Amniotic stem cell (primary cell): Measurements from ENCODE around the gene HES6.
"Not testable (repeated sequence)": the region's sequence is repeated elsewhere in the genome, so short reads cannot be mapped to it uniquely, and the experiment has no call there.

Source experiments
- DNase-seq: peaks from one replicate; lab custom pipeline; 2025; lab: John Stamatoyannopoulos, UW

The HES6 gene

GRCh38 chr2:238273433-238273832, 33.6 kb upstream of the HES6 start:
- DNase-seq: not testable (repeated sequence)

GRCh38 chr2:238272156-238272555, 32.3 kb upstream of the HES6 start:
- no peak for DNase-seq

GRCh38 chr2:238271686-238272085, 31.8 kb upstream of the HES6 start:
- not testable (repeated sequence) for DNase-seq

GRCh38 chr2:238271061-238271554, 31.3 kb upstream of the HES6 start:
- DNase-seq: no peak

GRCh38 chr2:238270606-238271005, 30.8 kb upstream of the HES6 start:
- DNase-seq: no peak

- DNase-seq: no peak
These were observed 29.9 kb upstream of the HES6 start for GRCh38 chr2:238269741-238270140.

- DNase-seq: no peak
These were observed 28.2 kb upstream of the HES6 start for GRCh38 chr2:238267884-238268680.

- no peak for DNase-seq
These were observed 27.5 kb upstream of the HES6 start for GRCh38 chr2:238267341-238267710.

- DNase-seq: no peak
These were observed 25.8 kb upstream of the HES6 start for GRCh38 chr2:238265605-238266004.

- DNase-seq: no peak
These were observed 24.2 kb upstream of the HES6 start for GRCh38 chr2:238264072-238264460.

GRCh38 chr2:238263204-238264071, 23.6 kb upstream of the HES6 start:
- DNase-seq: peak; percentile 56

- DNase-seq: no peak
These were observed 22.8 kb upstream of the HES6 start for GRCh38 chr2:238262496-238263122.

- no peak for DNase-seq
These were observed 22.0 kb upstream of the HES6 start for GRCh38 chr2:238261718-238262375.

- DNase-seq: no peak
These were observed 21.0 kb upstream of the HES6 start for GRCh38 chr2:238260883-238261282.

- DNase-seq: no peak
These were observed 19.5 kb upstream of the HES6 start for GRCh38 chr2:238259061-238260020.

- no peak for DNase-seq
These were observed 18.2 kb upstream of the HES6 start for GRCh38 chr2:238257786-238258700.

- no peak for DNase-seq
These were observed 16.8 kb upstream of the HES6 start for GRCh38 chr2:238256594-238257104.

GRCh38 chr2:238256111-238256510, 16.3 kb upstream of the HES6 start:
- DNase-seq: no peak

GRCh38 chr2:238255636-238256035, 15.8 kb upstream of the HES6 start:
- DNase-seq: no peak

- no peak for DNase-seq
These were observed 15.3 kb upstream of the HES6 start for GRCh38 chr2:238255151-238255551.
